ENCODE results near the gene ST7. TPM values are rescaled to one million over a fixed set of nuclear protein-coding genes. Genes with fewer than 3 reads are reported as not detected.

The ST7 gene
- total RNA-seq, 1 donor from 2014 or later, result 8.2 TPM

DNA sequence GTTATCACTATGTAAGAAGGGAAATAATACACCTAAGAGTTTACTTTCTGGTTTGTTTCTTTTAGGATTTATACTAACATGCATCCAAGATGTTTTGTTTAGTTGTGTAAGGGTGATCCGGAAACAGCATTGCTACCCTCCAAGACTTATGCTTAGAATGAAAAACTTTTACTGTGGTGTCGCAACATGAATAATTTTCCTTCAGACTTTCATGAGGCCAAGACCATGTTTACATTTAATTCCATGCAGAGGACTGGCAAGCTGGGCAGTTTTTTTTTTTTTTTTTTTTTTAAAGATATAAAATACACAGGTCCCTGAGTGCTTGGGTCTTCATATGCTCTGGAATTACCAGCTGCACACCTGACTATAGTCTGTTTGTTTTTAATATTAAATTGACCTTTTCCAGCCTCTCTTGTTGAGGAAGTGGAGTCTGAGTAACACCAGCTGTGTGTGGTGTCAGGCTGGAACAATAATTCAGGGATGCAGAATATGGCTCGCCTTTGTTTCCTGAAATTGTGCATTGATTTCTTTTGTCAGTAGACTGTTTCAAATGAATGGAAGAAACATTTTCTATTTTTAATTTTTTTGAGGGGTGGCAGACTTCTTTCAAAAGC is 81.7 kb downstream of the ST7 start:
- ATAC-seq, result no peak

DNA sequence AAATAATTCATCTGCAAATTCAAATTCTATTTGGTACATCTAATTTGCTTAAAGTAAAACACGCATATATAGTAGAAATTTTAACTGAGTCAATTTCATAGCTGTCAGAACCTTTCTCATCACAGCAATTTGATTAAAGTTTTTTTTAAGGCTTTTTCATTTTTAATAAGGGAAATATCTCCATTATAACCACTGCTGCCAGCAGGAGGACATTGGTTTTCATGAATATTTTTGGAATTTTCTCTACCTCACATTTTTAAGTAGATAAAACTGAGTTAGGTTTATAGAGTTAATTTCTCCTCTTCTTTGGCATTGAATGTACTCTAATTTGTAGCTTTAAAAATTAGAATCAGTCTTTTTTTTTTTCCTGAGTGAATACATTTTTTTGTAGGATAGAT is 82.2 kb downstream of the ST7 start:
- no peak for ATAC-seq

DNA sequence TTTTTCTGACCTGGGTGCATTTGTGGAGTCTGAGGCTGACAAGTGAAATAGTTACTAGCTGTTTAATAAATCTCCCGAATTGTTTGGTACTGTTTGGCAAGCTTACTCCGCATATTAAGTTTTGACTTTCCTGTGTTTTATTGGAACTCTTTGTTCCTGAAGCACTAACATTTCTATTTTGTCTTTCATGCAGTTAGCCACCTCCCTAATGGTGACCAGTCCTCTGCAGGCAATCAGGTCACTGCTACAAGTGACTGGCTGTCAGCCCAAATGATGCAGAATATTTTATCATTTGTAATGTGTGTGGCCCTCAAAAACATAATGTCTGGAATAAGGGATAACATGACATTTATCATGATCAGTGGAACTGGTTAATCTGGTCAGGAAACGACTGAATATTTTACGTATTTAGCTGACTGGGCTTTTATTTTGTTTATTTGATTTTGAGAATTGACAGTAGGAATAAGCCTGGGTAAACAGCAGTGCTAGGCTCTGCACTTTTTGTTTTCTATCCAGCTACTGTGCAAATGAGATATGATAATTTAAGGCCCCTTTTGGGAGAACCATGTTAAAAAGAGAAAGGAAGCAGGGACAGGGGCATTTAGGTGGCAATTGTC is 82.9 kb downstream of the ST7 start:
- ATAC-seq, result no peak

DNA sequence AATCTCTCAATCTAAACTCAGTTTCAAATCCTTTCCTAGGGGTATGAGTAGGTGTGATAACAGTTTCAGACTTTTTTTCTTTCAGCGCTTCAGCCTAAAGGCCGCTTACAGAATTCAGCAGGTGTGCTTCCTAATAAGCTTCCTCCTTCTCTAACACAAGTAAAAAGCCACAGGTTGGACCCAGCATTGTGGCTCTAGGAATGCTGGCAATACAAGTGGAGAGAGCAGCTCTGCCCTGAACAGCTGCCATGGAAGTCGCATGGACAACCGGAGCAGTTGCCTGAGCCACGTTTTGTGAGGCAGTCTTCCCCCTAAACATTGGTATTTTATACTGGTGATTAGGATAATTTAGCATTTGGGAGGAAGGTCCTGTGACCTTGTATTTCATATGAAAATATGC is 83.5 kb downstream of the ST7 start:
- ATAC-seq, result no peak

DNA sequence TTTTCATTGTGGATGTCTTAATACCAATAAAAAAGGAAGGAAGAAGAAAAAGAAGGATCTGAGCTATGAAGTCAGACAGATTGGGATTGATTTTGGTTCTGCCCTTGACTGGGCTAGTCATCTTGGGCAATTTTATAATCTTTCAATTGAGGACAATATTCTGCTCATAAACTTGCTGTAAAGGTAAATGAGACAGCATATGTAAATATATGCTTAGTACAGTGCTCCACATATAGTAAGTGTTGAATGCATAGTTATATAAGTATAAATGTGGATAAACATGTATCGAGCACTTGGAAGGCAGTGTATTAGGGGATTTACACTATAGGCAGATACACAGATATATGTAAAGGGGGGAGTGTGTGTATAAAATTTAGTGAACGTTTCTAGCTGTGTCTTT is 85.1 kb downstream of the ST7 start:
- no peak for ATAC-seq

DNA sequence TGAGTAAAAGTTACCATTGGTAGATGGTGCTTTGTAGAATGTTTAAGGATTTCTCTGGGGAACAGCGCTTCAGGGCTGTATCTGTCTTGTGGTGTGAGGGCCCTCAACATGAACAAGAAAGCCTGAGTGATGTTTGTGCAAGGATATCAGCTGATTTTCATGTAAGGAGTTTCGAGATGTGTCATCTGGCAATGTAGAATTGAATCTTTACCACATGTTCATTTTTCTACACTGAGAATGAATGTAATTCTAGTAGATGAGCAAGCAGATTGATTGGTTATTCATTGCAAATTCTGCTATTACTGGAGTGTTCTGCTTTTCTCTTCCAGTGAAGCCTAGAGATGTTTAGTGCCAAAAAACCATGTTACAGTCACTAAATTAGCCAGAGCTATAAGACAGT is 87.7 kb downstream of the ST7 start:
- no peak for ATAC-seq

DNA sequence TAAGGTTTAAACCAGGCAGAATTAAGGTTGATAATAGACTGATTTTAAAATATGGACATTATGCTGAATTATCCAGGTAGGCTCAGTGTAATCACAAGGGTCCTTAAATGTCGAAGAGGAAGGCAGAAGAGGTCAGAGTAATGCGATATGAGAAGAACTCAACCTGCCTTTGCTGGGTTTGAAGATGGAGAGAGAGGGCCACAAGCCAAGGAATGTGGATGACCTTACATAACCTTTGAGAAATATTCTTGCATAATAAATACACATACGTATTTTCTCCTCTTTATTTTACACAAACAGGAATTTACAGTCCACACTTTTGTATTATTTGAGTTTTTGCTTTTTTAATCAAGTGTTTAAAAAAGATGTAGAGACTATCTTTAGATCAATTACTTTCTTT is 88.5 kb downstream of the ST7 start:
- no peak for ATAC-seq

DNA sequence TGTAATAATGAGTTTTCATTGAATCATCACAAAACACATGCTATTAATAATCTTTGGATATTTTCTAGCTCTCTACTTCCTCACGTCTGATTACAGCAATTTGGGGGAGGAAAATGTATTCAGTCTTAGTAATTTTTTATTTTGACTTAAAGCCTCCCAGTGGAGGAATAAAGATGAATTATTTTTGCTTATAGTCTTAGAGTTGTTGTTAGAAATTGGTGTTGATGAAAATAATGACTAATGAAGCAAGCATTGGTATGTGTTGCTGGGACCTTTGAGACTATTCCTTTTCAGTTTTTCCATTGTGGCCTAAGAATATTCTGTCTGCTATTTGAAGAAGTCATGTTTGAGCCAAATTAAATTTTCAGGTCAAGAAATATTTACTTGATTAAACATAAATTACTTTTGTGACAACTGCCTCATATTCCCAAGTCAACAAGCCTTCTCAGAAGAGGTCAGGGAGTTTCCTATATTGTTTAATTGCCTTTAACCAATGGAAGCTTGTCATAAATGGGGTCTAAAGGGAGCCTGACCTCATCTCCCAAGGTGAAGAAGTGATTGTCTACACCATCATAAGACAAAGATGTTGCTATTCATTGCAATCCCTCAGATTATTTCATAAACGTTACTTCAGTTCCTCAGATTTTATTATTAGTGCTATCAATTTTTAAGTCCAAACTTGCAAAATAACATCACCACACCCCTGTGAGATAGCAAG is 90.0 kb downstream of the ST7 start:
- no peak for ATAC-seq

DNA sequence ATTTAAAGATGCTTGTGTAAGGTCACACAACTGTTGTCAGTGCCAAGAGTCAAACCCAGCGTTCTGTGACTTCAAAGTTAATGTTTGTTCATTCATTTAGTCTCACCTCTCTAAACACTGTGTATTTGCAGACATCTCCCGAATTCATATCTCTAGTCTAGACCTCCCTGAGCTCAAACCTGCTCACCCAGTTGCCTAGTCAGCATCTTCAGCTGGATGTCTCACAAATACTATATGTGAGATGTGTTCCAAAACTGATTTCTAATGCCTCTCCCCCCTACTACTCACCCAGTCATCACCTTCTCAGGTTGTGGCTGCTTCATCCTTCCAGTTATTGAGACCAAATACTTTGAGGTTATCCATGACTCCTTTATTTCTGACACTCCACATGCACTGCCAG is 91.4 kb downstream of the ST7 start:
- ATAC-seq, result no peak

DNA sequence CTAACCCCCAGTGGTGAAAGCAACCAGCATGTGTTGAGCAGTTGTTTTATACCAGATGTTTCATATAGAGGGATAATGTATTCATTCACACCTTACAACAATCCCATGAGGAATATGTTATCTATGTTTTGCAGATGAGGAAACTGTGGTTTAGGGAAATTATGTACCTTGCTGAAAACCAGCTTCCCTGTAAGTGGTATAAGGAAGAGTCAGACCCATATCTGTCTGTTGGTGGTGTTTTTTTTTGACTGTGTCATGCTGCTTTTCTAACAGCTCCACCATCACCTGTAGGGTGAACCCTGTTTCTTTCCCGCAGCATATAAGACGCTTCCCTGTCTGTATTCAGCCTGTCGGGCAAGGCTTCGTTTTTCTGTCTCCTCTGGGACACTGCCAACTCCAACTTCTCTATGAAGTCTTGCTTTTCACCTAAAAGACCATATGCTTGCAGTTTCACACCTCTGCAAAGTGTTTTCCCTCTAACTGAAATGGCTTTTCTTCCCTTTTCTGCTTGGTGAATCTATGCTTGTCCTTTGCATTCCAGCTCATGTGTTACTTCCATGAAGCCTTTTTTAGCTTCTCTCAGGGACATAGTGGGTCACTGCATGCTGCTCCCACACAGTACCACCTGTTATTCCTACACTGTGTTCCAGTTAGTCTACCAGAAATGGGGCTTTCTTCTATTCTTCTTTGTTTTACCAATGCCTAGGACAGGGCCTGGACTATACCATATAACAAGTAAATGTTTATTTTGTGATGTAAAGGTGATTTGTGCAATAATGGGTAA is 92.8 kb downstream of the ST7 start:
- no peak for ATAC-seq

DNA sequence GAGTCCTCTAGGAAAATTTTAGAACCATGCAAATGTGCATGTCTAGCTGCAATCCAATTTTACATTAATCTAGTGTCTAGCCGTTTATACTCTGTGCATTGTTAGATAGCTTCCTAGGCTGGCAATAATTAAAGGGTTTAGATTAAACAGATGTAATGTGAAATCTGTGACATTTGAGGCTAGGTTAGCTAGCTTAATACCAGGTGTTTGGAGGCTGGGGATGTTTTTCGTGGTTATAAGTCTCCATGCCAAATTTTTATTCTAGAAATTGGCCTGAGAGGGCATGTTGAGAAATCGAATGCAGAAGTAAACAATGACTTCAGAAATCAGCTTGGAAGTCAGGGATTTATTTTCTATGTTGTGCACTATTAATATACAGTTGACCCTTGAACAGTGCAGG is 94.2 kb downstream of the ST7 start:
- no peak for ATAC-seq

DNA sequence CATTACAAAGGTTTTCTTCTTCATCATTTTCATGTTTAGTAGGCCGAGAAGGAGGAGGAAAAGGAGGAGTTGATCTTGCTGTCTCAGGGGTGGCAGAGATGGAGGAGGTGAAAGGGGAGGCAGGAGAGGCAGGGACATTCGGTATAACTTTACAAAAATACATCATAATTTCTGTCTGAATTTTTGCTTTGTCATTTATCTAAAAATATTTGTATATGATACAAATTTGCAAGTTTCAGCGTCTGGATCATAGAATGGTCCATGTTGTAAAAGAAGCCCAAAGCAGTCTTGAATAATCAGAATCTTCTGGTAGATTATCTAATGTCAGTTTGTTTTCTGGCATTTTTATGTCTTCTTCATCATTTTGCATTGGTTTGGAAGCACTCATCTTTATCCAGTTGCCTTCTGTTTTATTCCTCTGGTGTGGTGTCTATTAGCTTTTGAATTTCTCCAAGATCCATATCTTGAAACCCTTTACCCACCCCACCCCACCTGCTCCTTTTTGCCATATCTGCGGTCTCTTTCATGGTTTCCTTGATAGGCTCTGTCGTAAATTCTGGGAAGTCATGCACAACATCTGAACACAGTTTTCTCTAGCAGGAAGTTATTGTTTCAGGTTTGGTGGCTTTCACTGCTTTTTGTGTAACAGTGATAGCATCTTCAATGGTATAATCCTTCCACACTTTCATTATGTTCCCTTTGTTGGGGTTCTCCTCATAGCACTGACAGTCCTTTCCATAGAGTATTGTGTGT is 95.0 kb downstream of the ST7 start:
- ATAC-seq, result no peak

DNA sequence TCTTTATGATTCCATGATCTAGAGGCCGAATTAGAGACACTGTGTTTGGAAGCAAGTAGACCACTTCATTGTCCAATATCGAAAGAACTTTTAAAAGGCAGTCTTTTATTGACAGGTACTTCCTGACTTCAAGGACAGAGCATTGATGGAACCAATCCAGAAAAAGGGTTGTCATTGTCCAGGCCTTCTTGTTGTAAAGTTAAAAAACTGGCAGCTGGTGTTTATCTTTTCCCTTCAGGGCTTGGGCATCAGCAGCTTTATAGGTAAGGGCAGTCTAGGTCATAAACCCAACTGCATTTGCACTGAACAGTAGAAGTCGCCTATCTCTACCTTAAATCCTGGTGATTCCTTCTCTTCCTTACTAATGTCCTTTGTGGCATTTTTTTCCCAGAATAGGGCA is 95.6 kb downstream of the ST7 start:
- no peak for ATAC-seq

DNA sequence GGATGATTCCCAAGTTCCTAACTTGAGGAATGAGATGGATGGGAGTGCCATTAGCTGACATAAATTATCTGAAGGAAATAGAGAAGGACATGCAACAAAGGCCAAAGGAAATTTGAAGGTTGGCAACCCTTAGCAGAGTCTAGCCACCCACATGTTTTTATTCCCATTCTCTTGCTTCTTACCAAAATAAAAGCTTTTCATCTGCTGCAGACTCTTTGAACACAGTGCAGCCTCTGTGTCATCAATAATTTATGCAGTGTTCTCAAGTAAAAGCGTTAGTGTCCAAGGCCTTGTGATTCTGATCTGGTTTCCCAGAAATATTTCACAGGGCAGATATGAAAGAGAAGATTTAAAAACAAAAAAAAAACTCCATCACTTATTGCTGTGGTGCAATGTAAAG is 98.5 kb downstream of the ST7 start:
- no peak for ATAC-seq

DNA sequence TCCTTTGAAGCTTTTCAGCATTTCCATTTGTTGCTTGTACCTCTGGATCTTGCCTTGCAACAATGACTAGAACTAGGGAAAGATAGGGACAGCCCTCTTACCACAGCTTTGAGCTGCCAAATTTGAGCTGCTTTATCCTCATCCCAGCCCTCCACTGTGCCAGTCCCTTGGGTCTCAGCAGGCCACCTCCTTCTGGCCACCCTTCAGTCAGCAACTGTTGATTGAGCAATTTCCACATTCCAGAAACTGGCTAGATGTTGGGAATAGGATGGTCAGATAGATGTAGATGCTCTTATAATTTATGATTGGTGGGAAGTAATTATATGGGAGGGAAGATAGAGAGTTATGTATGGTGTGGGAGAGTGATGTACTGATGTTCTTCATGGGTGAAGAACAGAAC is 100.1 kb downstream of the ST7 start:
- no peak for ATAC-seq

DNA sequence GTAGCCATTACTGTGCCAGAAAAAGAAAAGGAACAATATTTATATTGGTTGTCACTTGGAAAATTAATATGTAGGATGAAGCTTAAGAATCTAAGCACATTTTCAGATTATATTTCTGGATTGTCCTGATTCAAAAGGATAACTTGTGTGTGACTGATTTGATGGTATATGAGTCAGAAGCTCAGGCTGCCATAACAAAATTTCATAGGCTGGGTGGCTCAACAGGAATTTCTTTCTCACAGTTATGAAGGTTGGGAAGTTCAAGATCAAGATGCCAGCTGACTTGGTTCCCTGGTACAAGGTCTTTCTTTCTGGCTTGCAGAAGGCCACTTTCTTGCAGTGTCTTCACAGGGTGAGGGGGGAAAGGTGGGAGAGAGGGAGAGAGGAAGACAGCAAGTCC is 108.5 kb downstream of the ST7 start:
- ATAC-seq, result no peak

DNA sequence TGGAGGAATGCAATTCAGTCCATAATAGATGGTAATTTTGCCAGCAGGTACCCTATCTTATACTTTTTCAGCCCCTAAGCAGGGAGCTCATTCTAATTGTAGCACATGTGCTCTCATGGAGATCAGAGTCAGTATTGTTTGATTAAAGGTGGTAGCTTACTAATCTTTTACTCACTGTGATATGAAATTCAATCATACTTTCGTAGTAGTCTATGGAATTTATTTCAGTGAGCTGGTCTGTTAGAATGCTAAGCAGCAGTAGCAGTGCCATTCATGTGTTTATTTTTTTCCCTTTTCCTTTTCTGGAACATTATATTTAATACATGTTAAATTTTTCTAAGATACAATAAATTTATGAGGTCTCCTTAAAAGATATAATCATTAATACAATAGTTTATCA is 109.0 kb downstream of the ST7 start:
- ATAC-seq, result no peak

DNA sequence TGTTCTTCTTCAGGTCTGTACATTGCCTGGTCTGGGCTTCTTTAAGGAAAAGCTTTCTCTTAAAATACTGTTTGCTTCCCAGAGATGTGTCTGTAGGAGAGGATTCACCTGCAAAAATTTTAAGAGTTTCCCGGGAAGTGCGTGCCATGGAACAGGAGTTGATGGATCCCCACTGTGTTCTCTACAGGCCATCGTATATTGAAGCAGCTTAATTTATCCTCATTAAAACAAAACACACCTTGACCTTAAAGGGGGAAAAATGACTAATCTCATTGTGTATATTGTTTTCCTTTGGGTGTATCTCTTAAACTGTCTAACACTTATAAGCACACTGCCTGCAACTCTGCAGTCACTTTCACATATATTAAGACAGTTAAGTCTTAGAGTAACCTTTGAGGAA is 111.4 kb downstream of the ST7 start:
- ATAC-seq, result peak; percentile 20

DNA sequence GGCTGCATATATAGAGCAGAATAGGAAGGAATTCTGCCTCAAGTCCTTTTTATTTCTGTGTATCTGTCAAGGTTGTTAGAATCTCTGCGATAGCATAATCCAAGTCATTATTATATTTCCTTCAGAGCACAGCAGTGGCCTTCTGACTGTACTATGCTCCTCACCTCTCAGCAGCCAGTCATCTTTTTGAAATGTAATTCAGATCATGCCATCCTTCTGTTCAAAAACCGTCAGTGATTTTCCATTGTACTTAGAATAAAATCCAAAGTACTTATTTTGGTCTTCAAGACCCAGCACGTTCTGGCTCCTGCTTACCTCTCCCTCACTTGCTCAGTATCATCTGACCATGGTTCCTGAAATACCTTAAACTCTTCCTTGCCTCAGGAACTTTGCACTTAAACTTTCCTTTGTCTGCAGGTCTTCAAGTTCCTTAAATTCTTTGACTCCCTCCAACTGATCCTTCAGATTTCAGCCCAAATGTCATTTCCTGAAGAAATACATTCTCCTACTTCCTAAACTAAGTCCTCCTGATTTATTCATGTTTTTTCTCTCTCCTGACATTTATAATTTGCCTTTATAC is 112.4 kb downstream of the ST7 start:
- ATAC-seq, result no peak

DNA sequence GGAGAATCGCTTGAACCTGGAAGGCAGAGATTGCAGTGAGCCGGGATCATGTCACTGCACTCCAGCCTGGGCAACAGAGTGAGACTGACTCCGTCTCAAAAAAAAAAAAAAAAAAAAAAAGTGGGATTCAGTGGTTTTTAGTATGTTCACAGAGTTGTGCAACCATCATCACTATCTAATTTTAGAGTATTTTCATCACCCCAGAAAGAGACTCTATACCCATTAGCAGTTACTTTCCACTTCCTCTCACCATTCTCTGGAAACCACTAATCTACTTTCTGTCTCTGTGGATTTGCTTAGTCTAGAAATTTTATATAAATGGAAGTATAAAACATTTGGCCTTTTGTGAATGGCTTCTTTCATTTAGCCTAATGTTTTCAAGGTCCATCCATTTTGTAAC is 113.4 kb downstream of the ST7 start:
- no peak for ATAC-seq

DNA sequence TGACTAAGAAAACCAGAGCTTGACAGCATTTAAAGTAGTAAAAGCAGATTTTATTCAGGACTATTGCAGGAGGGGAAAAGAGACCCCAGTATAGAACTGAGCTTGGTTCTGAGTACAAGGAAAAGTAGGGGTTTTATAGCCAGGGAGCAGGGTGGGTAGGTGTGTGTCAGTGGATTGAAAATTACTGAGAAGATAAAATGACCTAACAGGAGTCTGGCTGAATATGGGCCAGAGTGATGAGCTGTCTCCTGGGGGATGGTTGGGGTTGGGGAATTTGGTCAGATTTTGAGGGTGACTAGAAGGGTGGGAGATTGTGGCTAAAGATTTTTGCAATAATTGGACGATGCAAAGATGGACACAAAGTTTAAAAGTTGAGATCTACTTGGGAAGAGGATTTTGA is 114.0 kb downstream of the ST7 start:
- no peak for ATAC-seq

DNA sequence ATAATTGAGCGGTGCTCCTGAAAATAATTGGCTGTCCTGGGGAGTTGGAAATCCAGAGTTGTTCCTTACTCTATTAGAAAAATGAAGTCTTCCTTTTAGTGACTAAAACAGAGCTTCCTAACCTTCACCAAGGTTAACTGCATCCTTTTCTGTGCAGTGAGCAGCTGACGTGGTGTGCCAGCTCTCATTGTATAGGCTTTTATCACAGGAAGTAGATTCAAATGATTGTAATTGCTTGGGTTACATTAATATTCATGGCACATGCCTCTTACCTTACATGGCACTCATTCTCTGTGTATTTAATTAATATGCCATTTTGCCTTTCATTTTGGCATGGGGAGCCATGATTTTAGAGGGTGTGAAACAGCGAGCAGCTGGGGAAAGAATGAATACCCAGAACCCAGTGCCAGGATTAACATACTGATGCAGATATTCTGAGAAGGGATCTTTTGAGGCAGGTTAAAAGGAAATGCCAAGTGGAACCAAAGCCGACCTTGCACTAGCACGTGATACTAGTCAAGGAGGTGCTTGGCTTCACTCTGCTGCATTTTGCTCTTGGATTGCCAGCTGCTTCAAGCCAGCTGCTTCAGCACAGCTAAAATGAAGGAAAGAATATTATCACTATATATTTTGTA is 115.3 kb downstream of the ST7 start:
- ATAC-seq, result no peak
